Erythroblast (primary cell): ENCODE results near the gene PTGIS.

Experiments
- GATA1 ChIP-seq: IDR thresholded peaks from 2 replicates; pipeline ENCODE4 v1.6.1; 2011; ENCODE audit warnings: low read depth, mild to moderate bottlenecking, control low read depth, low read length, moderate library complexity
- POLR2A ChIP-seq: IDR thresholded peaks from 2 replicates; pipeline ENCODE4 v1.6.1; 2011; ENCODE audit warnings: mild to moderate bottlenecking, low read length

DNA sequence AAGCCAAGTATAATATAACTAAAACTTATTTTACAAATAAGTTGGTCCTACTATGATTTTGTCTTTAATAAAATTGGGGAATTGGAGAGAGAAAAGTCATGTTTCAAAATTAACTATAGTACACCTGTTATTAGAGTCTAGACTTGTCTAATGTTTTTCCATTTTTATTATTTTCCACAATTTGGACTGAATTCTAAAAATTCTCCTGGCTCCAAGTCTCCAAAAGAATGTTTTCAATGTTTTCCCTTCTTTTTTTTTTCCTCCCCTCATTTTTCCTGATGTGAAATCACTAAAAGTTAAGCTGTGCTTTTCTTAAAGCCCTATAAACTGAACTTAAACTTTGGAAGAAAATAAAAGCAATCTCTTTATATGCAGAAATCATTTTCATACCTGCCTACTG is 11.3 kb downstream of the PTGIS start:
- TF ChIP-seq POLR2A (no peak), GATA1 (no peak)
